ENCODE results near the gene CLECL1.
"Not testable (repeated sequence)": the region's sequence is repeated elsewhere in the genome, so short reads cannot be mapped to it uniquely, and the experiment has no call there.

CLECL1 gene

DNA sequence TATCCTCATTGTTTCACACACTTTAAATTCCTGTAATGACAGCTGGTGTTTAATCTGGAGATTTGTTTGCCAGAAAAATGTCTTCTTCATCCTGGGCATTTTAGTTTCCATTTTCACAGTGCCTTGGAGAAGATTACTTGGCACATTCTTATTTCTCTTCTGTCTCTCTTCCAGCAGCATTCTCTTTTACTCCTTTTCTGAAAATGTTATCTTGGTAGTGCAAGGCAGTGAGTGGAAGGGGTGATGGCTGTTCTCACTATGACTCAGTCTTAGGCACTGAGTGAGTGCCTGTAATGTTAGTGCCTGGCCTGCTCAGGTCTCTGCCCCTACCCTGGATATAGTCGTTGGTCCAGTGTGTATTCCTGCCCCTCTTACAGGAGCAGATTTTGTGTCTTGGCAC is 13.1 kb downstream of the CLECL1 start:
- no peak for DNase-seq (ENCODE audit: low read depth)

DNA sequence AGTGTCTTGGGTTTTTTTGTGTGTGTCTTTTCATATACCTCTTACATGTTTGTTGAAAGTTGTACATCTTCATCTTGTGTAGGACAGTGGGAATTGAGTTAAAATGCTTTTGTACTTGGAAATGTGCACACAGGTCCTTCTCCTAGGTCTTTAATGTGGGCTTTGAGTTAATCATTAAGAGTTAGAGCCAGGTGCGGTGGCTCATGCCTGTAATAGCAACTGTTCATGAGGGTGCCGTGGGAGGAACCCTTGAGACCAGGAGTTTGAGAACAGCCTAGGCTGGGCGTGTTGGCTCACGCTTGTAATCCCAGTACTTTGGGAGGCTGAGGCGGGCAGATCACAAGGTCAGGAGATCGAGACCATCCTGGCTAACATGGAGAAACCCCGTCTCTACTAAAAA is 13.9 kb downstream of the CLECL1 start:
- DNase-seq (ENCODE audit: low read depth) = no peak

DNA sequence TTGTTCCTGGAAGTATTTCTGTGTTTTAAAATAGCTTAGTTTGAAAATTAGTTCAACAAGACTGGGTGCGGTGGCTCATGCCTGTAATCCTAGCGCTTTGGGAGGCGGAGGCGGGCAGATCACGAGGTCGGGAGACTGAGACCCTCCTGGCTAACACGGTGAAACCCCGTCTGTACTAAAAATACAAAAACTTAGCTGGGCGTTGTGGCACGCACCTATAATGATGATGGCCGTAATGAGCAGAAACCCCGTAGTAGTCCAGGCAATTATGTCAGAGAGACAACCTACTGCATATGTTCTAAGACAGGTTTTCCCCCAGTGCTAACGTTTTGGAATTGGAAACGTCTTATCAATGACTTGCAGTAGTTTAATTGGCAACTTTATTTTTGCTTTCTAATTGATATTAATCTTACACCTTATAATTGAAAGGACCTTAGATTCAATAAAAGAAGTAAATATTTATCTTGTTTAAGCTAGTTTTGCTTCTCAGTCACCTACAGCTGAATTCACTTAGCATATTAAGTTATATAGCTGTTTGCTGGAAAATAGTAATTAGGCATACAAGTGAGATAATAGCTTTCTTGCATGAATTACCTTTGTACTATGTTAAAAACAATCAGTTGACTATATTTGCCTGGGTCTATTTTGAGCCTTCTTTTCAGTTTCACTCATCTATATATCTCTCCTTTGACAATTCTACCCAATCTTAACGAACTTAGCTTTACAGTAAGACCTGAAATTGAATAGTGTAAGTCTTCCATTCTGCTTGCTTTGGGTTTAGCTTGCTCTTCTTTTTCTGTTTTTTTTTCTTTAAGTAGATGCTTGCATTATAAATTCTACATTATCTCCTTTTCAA is 15.6 kb downstream of the CLECL1 start:
- no peak for DNase-seq (ENCODE audit: low read depth)

DNA sequence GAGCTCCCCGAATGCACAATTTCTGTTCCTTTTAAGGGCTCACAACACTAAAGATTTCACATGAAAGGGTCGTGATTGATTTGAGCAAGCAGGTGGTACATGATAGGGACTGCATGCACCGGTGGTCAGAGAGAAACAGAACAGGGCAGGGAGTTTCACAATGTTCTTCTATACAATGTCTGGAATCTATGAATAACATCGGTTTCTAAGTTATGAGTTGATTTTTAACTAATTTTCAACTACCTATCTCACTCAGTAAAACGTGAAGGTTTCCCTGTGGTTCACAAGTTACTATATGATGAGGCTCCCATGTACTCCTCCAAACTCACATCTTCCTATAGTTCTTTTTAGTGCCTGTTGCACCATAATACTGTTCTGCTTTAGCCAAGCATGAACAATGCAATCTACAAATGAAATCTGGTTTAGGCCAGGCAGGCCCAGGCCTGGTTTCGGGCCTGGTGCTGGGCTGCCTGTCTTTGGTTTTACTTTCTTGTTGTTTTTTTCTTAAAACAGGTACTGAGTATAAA is 19.8 kb downstream of the CLECL1 start:
- not testable (repeated sequence) for DNase-seq (ENCODE audit: low read depth)

DNA sequence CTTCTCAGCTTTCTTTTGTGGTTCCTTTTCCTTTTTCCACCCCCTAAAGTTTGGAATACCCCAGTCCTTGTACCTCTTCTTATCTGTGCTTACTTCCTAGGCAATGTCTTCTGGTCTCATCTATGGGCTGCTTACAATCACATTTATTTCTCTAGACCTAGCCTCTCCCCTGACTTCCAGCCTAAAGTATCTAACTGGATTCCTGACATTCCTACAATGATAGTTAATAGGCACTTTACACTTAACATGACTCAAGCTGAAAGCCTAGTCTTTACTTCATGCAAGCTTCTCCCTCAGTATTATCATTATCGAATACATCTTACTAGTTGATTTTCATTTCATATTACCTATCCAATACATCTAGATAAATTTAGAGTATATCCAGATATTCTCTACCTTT is 21.2 kb downstream of the CLECL1 start:
- DNase-seq (ENCODE audit: low read depth) = no peak

DNA sequence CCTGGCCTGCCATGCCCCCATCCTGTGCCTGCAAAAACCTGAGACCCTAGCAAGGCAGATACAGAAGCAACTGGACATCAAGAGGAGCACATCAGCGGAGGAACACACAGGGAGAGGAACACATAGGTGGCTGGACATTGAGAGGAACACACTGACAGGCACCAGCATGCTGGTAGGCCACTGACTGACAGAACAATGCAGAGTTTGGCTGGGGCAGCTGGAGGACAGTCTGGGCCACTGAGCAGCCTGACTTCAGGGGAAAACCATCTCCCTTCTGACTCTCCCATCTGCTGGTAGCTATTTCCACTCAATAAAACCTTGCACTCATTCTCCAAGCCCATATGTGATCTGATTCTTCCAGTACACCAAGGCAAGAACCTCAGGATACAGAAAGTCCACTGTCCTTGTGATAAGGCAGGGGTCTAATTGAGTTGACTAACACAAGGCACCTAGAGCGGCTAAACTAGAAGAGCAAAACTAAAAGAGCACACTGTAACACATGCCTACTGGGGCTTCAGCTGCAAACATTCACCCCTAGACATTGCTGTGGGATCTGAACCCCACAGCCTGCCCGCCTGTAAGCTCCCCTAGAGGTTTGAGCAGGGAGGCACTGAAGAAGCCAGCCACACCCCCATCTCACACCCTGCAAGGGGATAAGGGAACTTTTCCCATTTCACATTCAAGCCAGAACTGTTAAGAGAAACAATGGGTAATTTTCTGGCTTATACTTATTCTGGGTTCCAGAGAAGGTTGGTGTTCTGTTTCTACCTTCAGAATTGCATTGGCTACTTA is 22.1 kb downstream of the CLECL1 start:
- DNase-seq (ENCODE audit: low read depth) = no peak

DNA sequence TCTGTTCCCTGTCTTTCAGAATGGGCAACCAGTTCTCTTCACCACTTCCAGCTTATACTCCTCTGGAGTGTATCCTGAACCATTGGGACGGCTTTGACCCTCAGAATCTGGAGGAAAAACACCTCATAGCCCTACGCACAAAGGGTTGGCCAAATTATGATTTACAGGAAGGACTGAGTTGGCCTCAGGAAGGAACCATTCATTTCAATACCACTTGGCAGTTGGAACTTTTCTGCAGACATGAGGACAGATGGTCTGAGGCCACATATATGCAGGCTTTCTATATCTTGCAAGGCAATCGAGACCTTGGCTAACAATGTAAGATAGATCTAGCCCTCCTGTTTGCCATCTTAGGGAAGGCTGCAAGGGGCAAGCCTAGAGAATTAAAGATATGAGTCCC is 24.0 kb downstream of the CLECL1 start:
- no peak for DNase-seq (ENCODE audit: low read depth)

DNA sequence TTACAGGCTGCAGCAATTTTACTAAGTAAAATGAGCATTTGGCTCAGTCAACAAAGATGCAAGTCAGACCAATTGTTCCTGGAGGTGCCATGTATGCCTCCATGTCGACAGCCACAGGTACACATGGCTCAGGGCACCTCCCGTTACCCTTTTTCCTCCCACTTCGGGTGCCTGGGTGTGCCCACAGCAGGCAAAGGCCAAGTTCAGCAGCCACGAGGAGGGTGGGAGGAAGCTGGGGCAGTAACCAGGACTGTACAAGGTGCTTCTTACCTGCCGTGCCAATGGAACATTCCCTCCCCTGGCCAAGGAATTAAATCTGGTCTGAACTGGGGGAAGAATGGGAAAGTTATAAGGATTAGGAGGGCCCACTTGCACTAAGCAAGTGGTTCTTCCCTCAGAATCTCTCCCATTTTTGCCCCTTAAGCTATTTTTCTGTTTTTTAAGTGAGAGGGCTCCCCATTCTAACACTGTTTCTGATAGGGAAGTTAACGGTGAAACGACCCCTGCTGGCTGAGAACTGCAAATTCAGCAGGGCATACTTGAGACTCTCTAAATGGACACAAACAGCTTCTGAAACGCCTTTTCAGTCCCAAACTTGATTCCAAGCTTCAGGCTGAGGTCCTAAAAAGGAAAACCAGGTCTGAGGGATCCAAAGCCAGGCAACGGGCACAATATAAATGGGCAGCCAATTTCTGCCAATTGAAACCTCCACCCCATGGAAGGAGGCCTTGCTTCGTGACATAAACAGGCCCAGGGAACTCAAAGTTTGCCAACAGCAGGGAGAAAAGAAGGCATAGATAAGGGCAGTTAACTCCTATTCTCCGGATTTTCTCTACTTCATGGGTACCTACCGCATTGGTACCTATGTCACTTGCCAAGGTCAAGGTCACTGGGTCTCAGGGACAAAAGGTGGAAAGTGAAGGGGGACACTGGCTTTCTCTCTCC is 24.8 kb downstream of the CLECL1 start:
- DNase-seq (ENCODE audit: low read depth) = peak; percentile 56

DNA sequence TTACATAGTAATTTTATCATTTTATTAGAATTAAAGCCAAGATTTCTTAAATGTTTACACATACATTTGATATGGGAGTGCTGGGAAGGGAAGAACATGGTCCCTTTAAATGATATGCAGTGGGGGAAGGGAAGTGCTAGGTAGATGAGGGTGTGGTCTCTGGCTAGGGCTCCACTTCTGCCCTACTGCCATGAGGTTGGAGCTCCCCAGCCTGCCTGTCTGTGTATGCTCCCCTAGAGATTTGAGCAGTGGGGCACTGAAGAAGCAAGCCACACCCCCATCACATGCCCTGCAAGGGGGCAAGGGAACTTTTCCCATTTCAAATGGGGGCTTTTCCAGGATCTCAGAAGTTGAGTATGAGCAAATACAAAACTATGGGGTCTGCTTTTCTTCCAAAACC is 25.5 kb downstream of the CLECL1 start:
- DNase-seq (ENCODE audit: low read depth) = no peak

DNA sequence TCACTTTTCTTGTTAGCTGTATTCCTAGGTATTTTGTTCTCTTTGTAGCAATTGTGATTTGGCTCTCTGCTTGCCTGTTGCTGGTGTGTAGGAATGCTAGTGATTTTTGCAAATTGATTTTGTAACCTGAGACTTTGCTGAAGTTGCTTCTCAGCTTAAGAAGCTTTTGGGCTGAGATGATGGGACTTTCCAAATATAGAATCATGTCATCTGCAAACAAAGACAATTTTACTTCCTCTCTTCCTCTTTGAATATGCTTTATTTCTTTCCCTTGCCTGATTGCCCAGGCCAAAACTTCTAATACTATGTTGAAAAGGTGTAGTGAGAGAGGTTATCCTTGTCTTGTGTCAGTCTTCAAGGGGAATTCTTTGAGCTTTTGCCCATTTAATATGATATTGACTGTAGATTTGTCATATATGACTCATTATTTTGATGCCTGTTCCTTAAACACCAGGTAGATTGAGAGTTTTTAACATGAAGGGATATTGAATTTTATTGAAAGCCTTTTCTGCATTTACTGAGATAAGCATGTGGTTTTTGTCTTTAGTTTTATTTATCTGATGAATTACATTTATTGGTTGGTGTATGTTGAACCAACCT is 26.7 kb downstream of the CLECL1 start:
- no peak for DNase-seq (ENCODE audit: low read depth)

DNA sequence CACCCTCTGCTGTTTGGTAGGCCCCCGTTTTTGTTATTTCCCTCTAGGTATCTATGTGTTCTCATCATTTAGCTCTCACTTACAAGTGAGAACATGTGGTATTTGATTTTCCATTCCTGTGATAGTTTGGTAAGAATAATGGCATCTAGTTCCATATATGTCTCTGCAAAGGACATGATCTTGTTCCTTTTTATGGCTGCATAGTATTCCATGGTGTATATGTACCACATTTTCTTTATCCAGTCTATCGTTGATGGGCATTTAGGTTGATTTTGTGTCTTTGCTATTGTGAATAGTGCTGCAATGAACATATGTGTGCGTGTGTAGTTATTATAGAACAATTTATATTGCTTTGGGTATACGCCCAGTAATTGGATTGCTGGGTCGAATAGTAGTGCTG is 28.3 kb downstream of the CLECL1 start:
- not testable (repeated sequence) for DNase-seq (ENCODE audit: low read depth)

DNA sequence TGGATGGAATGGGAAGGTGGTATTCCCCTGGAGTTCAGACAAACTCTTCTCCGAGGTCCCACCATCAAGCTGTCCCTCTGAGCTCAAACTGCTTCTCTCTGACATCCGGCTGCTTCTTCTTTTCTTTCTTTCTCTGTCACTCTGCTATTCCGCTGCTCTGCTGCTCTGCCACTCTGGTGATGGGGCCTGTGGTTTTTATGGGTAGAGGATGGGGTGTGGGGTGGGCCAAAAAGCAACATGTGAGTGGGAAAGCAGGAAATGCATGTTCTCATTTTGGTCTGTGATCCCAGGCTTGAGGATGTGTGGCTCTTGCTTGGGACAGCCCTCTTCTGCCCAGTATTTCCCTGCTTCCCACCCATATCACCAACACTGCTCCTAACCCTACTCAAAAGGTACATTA is 30.6 kb downstream of the CLECL1 start:
- DNase-seq (ENCODE audit: low read depth) = no peak

DNA sequence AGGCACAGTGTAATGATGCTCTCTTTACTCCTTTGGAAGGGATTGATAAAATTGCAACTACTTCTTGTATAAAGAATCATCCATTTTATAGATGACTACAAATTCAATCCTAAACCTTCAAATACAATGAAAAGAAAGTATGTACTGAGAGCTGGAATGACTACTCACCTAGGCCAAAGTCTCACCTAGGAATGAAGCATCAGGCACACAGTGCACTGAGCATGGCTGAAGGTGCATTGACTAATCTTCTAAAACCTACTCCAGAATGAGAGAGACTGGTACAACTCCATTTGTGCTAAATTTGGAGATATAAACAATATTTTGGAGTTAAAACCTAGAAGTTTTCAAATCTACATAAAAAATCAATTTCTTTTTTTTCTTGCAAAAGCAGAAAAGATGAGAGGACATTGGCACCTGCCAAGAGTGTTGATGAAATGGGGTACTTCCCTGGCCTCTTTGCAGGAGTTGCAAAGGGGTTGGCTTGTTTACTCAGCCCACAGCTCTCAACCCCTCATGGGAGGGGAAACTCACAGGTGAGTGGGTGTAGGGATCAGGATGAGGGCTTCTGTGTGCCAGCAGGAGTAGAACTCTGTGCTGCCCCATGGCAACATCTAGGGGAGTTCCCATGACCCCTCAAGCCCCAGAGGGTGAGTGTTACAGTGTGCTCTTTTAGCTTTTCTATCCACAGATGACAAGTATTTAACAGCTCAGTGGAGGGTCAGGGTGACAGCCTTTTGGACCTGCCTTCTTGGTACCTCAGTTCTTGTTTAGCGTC is 31.3 kb downstream of the CLECL1 start:
- DNase-seq (ENCODE audit: low read depth) = no peak

DNA sequence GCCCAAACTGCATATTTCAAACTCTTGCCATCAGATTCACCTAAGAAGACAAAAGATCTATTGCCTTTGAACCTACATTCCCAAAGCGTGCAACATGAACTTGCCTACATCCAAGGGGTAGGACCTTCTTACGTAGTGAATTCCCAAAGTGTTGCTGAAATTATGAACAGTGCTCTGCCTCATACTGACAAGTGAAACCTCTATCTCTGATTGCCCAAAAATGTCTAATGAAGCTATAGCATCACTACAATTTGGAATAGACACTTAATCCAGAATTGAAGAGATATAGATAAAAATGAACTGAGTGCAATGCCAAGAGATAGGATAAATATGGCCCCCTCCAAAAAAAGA is 32.3 kb downstream of the CLECL1 start:
- DNase-seq (ENCODE audit: low read depth) = no peak

DNA sequence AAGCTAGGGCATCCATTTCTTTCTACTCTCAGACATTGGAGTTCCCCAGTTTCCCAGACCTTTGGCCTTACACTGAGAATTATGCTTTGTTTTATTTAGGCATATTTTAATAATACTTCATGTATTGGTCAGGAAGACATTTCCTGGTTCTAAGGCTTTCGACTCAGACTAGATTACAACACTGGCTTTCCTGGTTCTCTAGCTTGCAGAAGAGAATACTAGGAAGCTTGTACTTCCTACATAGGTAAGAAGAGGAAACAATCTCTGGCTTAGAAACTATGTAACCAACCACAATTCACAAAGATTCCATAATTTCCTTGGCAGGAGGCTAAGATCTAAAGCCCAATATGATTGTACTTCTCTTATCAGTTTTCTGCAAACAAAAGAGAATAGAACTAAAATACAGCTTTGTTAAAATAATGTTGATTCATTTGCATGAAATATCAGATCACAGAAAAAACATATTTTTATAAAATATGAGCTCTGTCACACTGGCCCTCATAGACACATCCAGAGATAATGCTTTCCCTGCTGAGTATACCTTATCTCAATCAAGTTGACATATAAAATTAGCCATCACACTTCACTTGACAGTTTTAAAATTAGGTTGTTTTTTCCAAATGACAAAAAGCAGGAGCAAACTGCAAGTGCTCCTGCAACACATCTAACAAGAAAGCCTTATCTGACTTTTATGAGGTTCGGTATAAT is 32.8 kb downstream of the CLECL1 start:
- no peak for DNase-seq (ENCODE audit: low read depth)

DNA sequence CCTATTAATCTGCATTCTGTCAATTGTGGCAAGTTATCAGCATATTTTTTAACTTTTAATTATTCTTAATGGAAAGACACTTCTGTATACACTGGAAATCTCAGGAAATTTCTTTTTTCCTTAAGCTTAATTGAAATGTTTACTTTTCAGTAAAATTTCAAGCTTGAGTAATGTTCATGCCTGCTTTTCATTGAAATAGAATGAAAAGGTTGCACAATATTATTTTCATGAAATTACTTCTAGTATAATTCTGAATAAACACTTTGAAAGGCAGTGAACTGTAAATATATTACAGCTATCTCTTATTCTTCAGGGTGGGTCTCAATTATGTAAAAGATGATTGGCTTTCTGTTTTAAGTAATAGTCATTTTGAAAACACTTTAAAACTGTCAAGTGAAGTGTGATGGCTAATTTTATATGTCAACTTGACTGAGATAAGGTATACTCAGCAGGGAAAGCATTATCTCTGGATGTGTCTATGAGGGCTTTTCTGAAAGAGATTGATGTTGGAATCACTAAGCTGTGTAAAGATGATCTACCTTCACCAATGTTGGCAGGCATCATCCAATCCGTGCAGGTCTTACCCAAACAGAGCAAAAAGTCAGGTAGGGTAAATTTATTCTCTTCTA is 33.5 kb downstream of the CLECL1 start:
- no peak for DNase-seq (ENCODE audit: low read depth)

DNA sequence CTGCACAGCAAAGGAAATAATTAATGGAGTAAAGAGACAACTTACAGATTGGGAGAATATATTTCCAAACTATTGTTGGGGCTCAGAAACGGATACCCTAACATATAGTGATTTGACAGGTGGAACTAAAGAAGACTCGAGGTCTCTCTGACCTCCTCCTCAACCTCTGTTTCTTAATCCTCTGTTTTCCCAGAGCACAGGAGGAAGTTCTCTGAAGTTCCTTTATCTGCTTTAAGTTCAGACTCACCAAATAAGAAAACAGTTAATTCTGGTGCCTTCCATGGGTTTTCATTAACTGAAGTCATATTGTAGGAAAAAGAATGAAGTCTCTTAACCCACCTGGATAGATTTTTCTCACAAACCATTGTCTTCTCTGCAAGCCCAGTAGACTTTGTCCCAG is 34.2 kb downstream of the CLECL1 start:
- no peak for DNase-seq (ENCODE audit: low read depth)

DNA sequence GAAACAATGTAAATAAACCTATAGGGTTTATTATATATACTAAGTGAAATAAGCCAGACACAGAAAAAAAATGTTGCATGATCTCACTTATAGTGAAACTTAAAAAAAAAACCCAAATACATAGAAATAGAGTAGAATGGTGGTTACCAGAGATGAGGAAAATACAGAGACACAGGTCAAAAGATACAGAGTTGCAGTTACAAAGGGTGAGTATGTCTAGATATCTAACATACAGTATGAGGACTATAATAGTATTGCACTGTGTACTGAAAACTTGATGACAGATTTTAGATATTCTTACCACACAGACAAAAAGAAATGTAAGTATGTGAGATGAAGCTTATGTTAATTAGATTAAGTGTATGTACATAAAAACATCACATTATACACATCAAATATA is 35.3 kb downstream of the CLECL1 start:
- DNase-seq (ENCODE audit: low read depth) = no peak

DNA sequence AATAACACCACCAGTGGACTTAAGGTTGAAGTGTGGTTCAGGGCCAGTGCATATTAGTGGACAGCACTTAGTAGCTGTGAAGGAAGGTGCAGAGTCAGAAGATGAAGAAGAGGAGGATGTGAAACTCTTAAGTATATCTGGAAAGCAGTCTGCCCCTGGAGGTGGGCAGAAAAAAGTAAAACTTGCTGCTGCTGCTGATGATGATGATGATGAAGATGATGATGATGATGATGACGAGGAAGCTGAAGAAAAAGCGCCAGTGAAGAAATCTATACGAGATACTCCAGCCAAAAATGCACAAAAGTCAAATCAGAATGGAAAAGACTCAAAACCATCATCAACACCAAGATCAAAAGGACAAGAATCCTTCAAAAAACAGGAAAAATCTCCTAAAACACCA is 37.2 kb downstream of the CLECL1 start:
- DNase-seq (ENCODE audit: low read depth) = not testable (repeated sequence)

DNA sequence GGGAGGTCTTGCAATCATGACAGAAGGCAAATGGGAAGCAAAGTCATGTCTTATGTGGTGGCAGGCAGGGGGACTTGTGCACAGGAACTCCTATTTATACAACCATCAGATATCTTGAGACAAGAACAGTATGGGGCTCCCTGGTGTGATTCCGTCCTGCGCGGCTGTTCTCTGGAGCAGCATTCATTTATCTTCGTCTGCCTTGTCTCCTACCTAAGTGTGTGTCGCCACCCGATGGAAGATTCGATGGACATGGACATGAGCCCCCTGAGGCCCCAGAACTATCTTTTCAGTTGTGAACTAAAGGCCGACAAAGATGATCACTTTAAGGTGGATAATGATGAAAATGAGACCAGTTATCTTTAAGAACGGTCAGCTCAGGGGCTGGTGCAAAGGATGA is 37.7 kb downstream of the CLECL1 start:
- not testable (repeated sequence) for DNase-seq (ENCODE audit: low read depth)
